ENCODE measurements around the gene KAT5. TPM values are rescaled to one million over a fixed set of nuclear protein-coding genes. Genes with fewer than 3 reads are reported as not detected.
"Not testable (repeated sequence)": the region's sequence is repeated elsewhere in the genome, so short reads cannot be mapped to it uniquely, and the experiment has no call there.

Gene KAT5
- 26.1 and 37.3 TPM in 2 replicates for total RNA-seq (2014; rRNA removed; shearing (Covaris generic))

- peak; percentile 97 for DNase-seq (ENCODE audit: low spot score)
Measured at GRCh38 chr11:65711785-65712632, at the start of gene KAT5. Gene KAT5 (plus strand): TSS chr11:65712252. CDS start chr11:65712268, 16 bp downstream.

GRCh38 chr11:65662799-65663638 lies 49.0 kb upstream of the KAT5 start, which contains the start of gene RELA:
Gene RELA (minus strand): TSS chr11:65662916. CDS start chr11:65662832, 84 bp downstream.
- peak; percentile 79 for DNase-seq (ENCODE audit: low spot score)

- peak; percentile 11 for DNase-seq (ENCODE audit: low spot score)
Measured at GRCh38 chr11:65663639-65664200, 48.3 kb upstream of the KAT5 start.

GRCh38 chr11:65672180-65672860 lies 39.7 kb upstream of the KAT5 start:
- no peak for DNase-seq (ENCODE audit: low spot score)

- DNase-seq (ENCODE audit: low spot score): no peak
Measured at GRCh38 chr11:65672982-65673381, 39.1 kb upstream of the KAT5 start.

- DNase-seq (ENCODE audit: low spot score): no peak
Measured at GRCh38 chr11:65680192-65680743, 31.8 kb upstream of the KAT5 start.

GRCh38 chr11:65683480-65683879 lies 28.6 kb upstream of the KAT5 start:
- not testable (repeated sequence) for DNase-seq (ENCODE audit: low spot score)

GRCh38 chr11:65685981-65686380 lies 26.1 kb upstream of the KAT5 start:
- DNase-seq (ENCODE audit: low spot score): no peak

- DNase-seq (ENCODE audit: low spot score): not testable (repeated sequence)
Measured at GRCh38 chr11:65691847-65692246, 20.2 kb upstream of the KAT5 start.

- no peak for DNase-seq (ENCODE audit: low spot score)
Measured at GRCh38 chr11:65692367-65692766, 19.7 kb upstream of the KAT5 start.

GRCh38 chr11:65695459-65696241 lies 16.4 kb upstream of the KAT5 start:
- peak; percentile 23 for DNase-seq (ENCODE audit: low spot score)

GRCh38 chr11:65696802-65697552 lies 15.1 kb upstream of the KAT5 start:
- no peak for DNase-seq (ENCODE audit: low spot score)

GRCh38 chr11:65698205-65698604 lies 13.8 kb upstream of the KAT5 start:
- no peak for DNase-seq (ENCODE audit: low spot score)

- DNase-seq (ENCODE audit: low spot score): no peak
Measured at GRCh38 chr11:65699306-65699705, 12.7 kb upstream of the KAT5 start.

GRCh38 chr11:65700399-65700798 lies 11.7 kb upstream of the KAT5 start:
- no peak for DNase-seq (ENCODE audit: low spot score)

GRCh38 chr11:65701686-65702085 lies 10.4 kb upstream of the KAT5 start:
- no peak for DNase-seq (ENCODE audit: low spot score)

GRCh38 chr11:65703846-65704245 lies 8.2 kb upstream of the KAT5 start:
- no peak for DNase-seq (ENCODE audit: low spot score)

- peak; percentile 40 for DNase-seq (ENCODE audit: low spot score)
Measured at GRCh38 chr11:65706303-65706763, 5.7 kb upstream of the KAT5 start.

GRCh38 chr11:65707002-65707401 lies 5.0 kb upstream of the KAT5 start:
- not testable (repeated sequence) for DNase-seq (ENCODE audit: low spot score)

- no peak for DNase-seq (ENCODE audit: low spot score)
Measured at GRCh38 chr11:65708451-65708850, 3.6 kb upstream of the KAT5 start.

All from A172 (cell line).